Mesenchymal stem cell (in vitro differentiated cells and primary cell): ENCODE results near the gene KRT31.

ENCODE experiments used
- DNase-seq: peaks from one replicate; pipeline ENCODE4 v3.0.0-alpha.2; 2013
- H2AFZ ChIP-seq: one replicate; pipeline ENCODE4 v1.6.1; 2013; ENCODE audit warnings: low read depth, mild to moderate bottlenecking, control low read depth, inconsistent platforms, low read length, moderate library complexity
- H2AK5ac ChIP-seq: 2 replicates; pipeline ENCODE4 v1.6.1; 2013; ENCODE audit warnings: low read length, moderate library complexity, mild to moderate bottlenecking, inconsistent platforms; ENCODE audit not compliant: severe bottlenecking
- H2BK120ac ChIP-seq: one replicate; pipeline ENCODE4 v1.6.1; 2013; ENCODE audit warnings: low read depth, mild to moderate bottlenecking, inconsistent platforms, low read length, moderate library complexity
- H2BK12ac ChIP-seq, 2 experiments: one replicate each; pipeline ENCODE4 v1.6.1; 2013; ENCODE audit warnings: inconsistent platforms in 2 of 2, low read length in 2 of 2, mild to moderate bottlenecking in 2 of 2, moderate library complexity in 2 of 2, control low read depth in 1 of 2
- H2BK15ac ChIP-seq: one replicate; pipeline ENCODE4 v1.6.1; 2013; ENCODE audit warnings: mild to moderate bottlenecking, low read depth, inconsistent platforms; ENCODE audit not compliant: poor library complexity, severe bottlenecking
- H2BK5ac ChIP-seq: 2 replicates; pipeline ENCODE4 v1.6.1; 2013; ENCODE audit warnings: low read depth, mild to moderate bottlenecking, low read length, control low read depth, inconsistent platforms; ENCODE audit not compliant: poor library complexity, severe bottlenecking
- H3K14ac ChIP-seq, 2 experiments: one replicate each; pipeline ENCODE4 v1.6.1; 2013; ENCODE audit warnings: inconsistent platforms in 2 of 2, low read length in 2 of 2, control low read depth in 1 of 2, mild to moderate bottlenecking in 1 of 2, moderate library complexity in 1 of 2
- H3K18ac ChIP-seq, 2 experiments: one replicate each; pipeline ENCODE4 v1.6.1; 2013; ENCODE audit warnings: inconsistent platforms in 2 of 2, low read length in 2 of 2, control low read depth in 1 of 2, low read depth in 1 of 2, mild to moderate bottlenecking in 1 of 2
- H3K23ac ChIP-seq, 2 experiments: one replicate each; pipeline ENCODE4 v1.6.1; 2013; ENCODE audit warnings: inconsistent platforms in 2 of 2, low read length in 2 of 2, mild to moderate bottlenecking in 2 of 2, moderate library complexity in 2 of 2, control low read depth in 1 of 2
- H3K27ac ChIP-seq: 2 replicates; pipeline ENCODE4 v1.5.1; 2013; ENCODE audit warnings: mild to moderate bottlenecking, moderate library complexity, low read length, control low read depth, inconsistent platforms; ENCODE audit not compliant: poor library complexity, severe bottlenecking
- H3K27me3 ChIP-seq, 2 experiments: 2 replicates each; pipeline versions ENCODE4 v1.6.1 to v1.7.0; 2013; ENCODE audit warnings: low read length in 2 of 2, mild to moderate bottlenecking in 2 of 2, moderate library complexity in 2 of 2, control low read depth in 1 of 2, inconsistent platforms in 1 of 2; ENCODE audit not compliant: control insufficient read depth in 1 of 2, insufficient read depth in 1 of 2
- H3K36me3 ChIP-seq, 2 experiments: 2 replicates each; pipeline versions ENCODE4 v1.6.1 to v1.7.0; 2013; ENCODE audit warnings: low read length in 2 of 2, control low read depth in 1 of 2, inconsistent platforms in 1 of 2, low read depth in 1 of 2, mild to moderate bottlenecking in 1 of 2; ENCODE audit not compliant: insufficient read depth in 2 of 2, control insufficient read depth in 1 of 2
- H3K4ac ChIP-seq, 2 experiments: one replicate each; pipeline ENCODE4 v1.6.1; 2013; ENCODE audit warnings: inconsistent platforms in 2 of 2, low read length in 2 of 2, mild to moderate bottlenecking in 2 of 2, moderate library complexity in 2 of 2, control low read depth in 1 of 2, low read depth in 1 of 2
- H3K4me1 ChIP-seq: 2 replicates; pipeline ENCODE4 v1.6.1; 2013; ENCODE audit warnings: low read depth, low read length, control low read depth; ENCODE audit not compliant: control insufficient read depth, insufficient read depth
- H3K4me2 ChIP-seq: 2 replicates; pipeline ENCODE4 v1.6.1; 2013; ENCODE audit warnings: low read length, mild to moderate bottlenecking, inconsistent platforms; ENCODE audit not compliant: poor library complexity, severe bottlenecking
- H3K4me3 ChIP-seq, 2 experiments: 2 replicates each; pipeline versions ENCODE4 v1.5.1 to v1.7.0; 2013; ENCODE audit warnings: low read length in 2 of 2, mild to moderate bottlenecking in 2 of 2, control low read depth in 1 of 2, low read depth in 1 of 2; ENCODE audit not compliant: insufficient read depth in 1 of 2
- H3K79me1 ChIP-seq: replicated peaks from 2 replicates; pipeline ENCODE4 v1.6.1; 2013; ENCODE audit warnings: mild to moderate bottlenecking, control low read depth, low read length, inconsistent platforms; ENCODE audit not compliant: poor library complexity, severe bottlenecking
- H3K9ac ChIP-seq: 2 replicates; pipeline ENCODE4 v1.7.0; 2013; ENCODE audit warnings: mild to moderate bottlenecking, low read length, moderate library complexity
- H3K9me3 ChIP-seq: 2 replicates; pipeline ENCODE4 v1.7.0; 2013; ENCODE audit warnings: mild to moderate bottlenecking, low read length; ENCODE audit not compliant: control insufficient read depth
- H4K8ac ChIP-seq: one replicate; pipeline ENCODE4 v1.6.1; 2013; ENCODE audit warnings: inconsistent platforms, mild to moderate bottlenecking, low read length, moderate library complexity
- H4K91ac ChIP-seq: one replicate; pipeline ENCODE4 v1.6.1; 2013; ENCODE audit warnings: mild to moderate bottlenecking, low read length, inconsistent platforms
- WGBS: methylation state at CpG from one replicate; pipeline ENCODE4 v1.1.7; 2013; ENCODE audit warnings: mixed read lengths; 5-methylcytosine and 5-hydroxymethylcytosine counted together

The KRT31 gene

DNA sequence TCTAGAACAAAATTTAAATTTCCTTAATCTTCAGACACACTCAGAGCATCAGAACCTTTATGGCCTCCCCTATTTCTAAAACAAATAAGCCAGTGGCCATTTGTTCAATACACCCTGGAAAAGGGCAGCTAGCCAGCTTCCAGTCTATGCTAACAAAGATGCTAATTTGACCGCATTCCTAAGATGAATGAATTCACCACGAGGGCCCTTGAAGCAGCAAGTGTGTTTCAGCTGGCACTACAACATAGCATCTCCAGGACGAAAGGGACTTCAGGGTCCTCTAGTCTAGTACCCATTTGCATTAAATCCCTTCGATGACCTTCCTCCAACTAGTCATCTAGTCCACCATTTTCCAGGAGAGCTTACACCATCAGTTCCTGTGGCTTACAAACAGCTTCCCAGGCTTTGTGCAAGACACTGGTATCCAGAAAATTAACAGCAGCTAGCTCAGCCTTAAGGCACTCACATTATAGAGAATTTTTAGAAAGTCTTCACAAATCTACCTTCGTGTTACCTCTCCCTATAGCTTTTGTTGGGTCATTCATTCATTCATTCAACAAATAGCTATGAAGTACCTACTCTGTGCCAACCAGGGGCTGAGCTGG, 16.0 kb upstream of the KRT31 start:
- WGBS: 55% methylated on average over 4 of the region's 5 CpGs
- Histone ChIP-seq H3K18ac (no peak overlapping the region), H3K14ac (no peak overlapping the region), H3K4me2 (no peak overlapping the region), H3K27me3 (peaks cover 0 to 22% of the 10 kb centered on the region in 2 experiments), H3K4me1 (peaks cover 10% of the 10 kb centered on the region), H4K91ac (no peak overlapping the region), H2AK5ac (peak overlapping the region; percentile 49), H2BK15ac (no peak overlapping the region), H2BK120ac (no peak overlapping the region), H2BK5ac (no peak overlapping the region), H3K9me3 (no peaks in the 10 kb centered on the region), H2AFZ (no peak overlapping the region), H3K36me3 (no peaks in the 10 kb centered on the region), H3K79me1 (no peaks in the 10 kb centered on the region), H4K8ac (no peak overlapping the region), H3K9ac (no peak overlapping the region), H2BK12ac (no peak overlapping the region), H3K27ac (peak overlapping the region; percentile 25), H3K23ac (no peak overlapping the region), H3K4ac (no peak overlapping the region), H3K4me3 (no peak overlapping the region)
- DNase-seq: no peak

DNA sequence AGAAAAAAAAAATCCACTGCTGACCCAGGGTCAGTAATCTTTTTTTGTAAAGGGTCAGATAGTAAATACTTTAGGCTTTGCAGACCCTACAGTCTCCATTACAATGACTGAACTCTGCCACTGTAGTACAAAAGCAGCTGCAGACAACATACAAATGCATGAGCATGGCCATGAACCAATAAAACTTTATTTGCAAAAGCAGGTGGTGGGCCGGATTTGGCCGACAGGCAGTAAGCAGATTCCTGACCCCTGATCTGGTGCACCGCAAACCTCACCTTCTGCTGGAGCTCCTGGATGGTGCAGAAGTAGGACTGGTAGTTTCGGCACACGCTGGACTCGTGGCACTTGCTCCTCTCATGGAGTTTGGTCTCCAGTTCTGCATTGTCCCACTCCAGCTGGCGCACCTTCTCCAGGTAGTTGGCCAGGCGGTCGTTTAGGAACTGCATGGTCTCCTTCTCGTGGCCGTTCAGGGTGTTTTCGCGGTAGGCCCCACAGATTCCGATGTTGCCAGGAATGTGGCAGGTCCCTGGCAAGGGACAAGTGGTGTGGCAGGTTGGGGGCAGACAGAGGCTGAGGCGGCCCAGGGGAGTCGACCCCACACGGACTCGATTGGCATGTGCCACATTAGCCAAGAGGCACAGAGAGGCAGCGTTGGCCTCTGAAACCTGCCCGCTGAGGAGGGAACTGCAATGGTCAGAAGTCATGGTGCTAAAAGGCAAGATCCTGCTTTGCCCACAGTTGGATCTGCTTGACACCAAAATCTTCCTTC, 13.8 kb upstream of the KRT31 start:
- Histone ChIP-seq H3K4ac (no peak overlapping the region), H2BK5ac (no peak overlapping the region), H3K27ac (no peak overlapping the region), H3K79me1 (no peaks in the 10 kb centered on the region), H3K23ac (no peak overlapping the region), H2BK12ac (no peak overlapping the region), H2BK120ac (no peak overlapping the region), H3K14ac (no peak overlapping the region), H3K4me3 (no peak overlapping the region), H3K9ac (no peak overlapping the region), H2AFZ (no peak overlapping the region), H2AK5ac (no peak overlapping the region), H3K18ac (no peak overlapping the region), H3K27me3 (peaks cover 0 to 27% of the 10 kb centered on the region in 2 experiments), H4K8ac (no peak overlapping the region), H4K91ac (no peak overlapping the region), H3K36me3 (no peaks in the 10 kb centered on the region), H3K4me1 (peaks cover 8% of the 10 kb centered on the region), H2BK15ac (no peak overlapping the region), H3K9me3 (no peaks in the 10 kb centered on the region), H3K4me2 (no peak overlapping the region)
- 92% methylated on average over 20 of the region's 20 CpGs for WGBS
- DNase-seq: no peak

GRCh38 chr17:41407226-41407625, 9.8 kb upstream of the KRT31 start:
- H2BK5ac ChIP-seq: no peak overlapping the region
- H3K36me3 ChIP-seq: no peaks in the 10 kb centered on the region
- H2BK12ac ChIP-seq: no peak overlapping the region
- H2BK120ac ChIP-seq: no peak overlapping the region
- no peak overlapping the region for H2AFZ ChIP-seq
- H3K4me3 ChIP-seq: no peak overlapping the region
- peaks cover 0 to 20% of the 10 kb centered on the region in 2 experiments for H3K27me3 ChIP-seq
- no peak overlapping the region for H4K91ac ChIP-seq
- no peak overlapping the region for H2BK15ac ChIP-seq
- no peak overlapping the region for H3K23ac ChIP-seq
- no peak overlapping the region for H3K18ac ChIP-seq
- H3K27ac ChIP-seq: no peak overlapping the region
- no peak overlapping the region for H3K4ac ChIP-seq
- no peak overlapping the region for H3K9ac ChIP-seq
- no peak overlapping the region for H2AK5ac ChIP-seq
- no peaks in the 10 kb centered on the region for H3K79me1 ChIP-seq
- H3K4me2 ChIP-seq: no peak overlapping the region
- DNase-seq: no peak
- WGBS: 94% methylated on average over 10 of the region's 10 CpGs
- H4K8ac ChIP-seq: no peak overlapping the region
- no peaks in the 10 kb centered on the region for H3K9me3 ChIP-seq
- no peak overlapping the region for H3K14ac ChIP-seq
- H3K4me1 ChIP-seq: peaks cover 19% of the 10 kb centered on the region

DNA sequence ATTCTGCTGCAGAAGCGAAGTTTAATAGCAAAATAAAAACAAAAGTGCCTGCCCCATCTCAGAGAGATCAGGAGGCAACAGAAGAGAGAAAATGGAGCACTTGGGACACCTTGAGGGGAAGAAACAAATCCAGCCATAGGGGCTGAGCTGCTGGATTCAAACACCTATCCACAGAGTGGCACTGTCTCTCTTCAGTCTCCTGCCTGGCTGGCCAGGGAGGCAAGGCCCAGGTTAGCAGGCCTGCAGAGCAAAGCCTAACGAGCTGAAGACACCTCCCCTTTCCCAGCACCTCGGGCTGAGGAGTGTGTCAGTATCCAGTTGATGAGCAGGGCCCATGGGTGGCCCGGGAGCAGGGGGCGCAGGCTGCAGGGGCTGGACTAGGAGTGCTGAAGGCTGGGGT, 8.8 kb upstream of the KRT31 start:
- H4K8ac ChIP-seq: no peak overlapping the region
- H3K4me3 ChIP-seq: no peak overlapping the region
- no peak overlapping the region for H2BK12ac ChIP-seq
- DNase-seq: no peak
- no peak overlapping the region for H2AFZ ChIP-seq
- H2AK5ac ChIP-seq: no peak overlapping the region
- no peak overlapping the region for H3K27ac ChIP-seq
- no peak overlapping the region for H2BK15ac ChIP-seq
- WGBS: 65% methylated on average over 5 of the region's 5 CpGs
- no peak overlapping the region for H2BK5ac ChIP-seq
- H3K36me3 ChIP-seq: no peaks in the 10 kb centered on the region
- H2BK120ac ChIP-seq: no peak overlapping the region
- no peak overlapping the region for H3K9ac ChIP-seq
- no peak overlapping the region for H3K14ac ChIP-seq
- no peak overlapping the region for H3K18ac ChIP-seq
- peaks cover 0 to 21% of the 10 kb centered on the region in 2 experiments for H3K27me3 ChIP-seq
- no peak overlapping the region for H3K23ac ChIP-seq
- H3K4me1 ChIP-seq: peaks cover 22% of the 10 kb centered on the region
- H4K91ac ChIP-seq: no peak overlapping the region
- H3K4me2 ChIP-seq: no peak overlapping the region
- H3K9me3 ChIP-seq: no peaks in the 10 kb centered on the region
- no peaks in the 10 kb centered on the region for H3K79me1 ChIP-seq
- H3K4ac ChIP-seq: no peak overlapping the region
